Activated T-cell treated with anti-CD3 and anti-CD28 coated beads, Interleukin-2, amount 50 U/mL, for 4 hours (primary cell): ENCODE results near the gene EXOC5. TPM values are rescaled to one million over a fixed set of nuclear protein-coding genes. Genes with fewer than 3 reads are reported as not detected.
A peak's percentile ranks its signal among the peaks of the same experiment; 100 is the strongest.

ENCODE experiments used
- ATAC-seq, 2 donors: fragments of 200-7000 bp; cut with Tn5 transposase; one replicate each; pipeline ENCODE4 v1.10.0; 2021
- DNase-seq: peaks from one replicate; pipeline ENCODE4 v3.0.0-alpha.2; 2020
- H3K27me3 Mint-ChIP-seq: one replicate; pipeline ENCODE4 v1.8.0; 2021; ENCODE audit warnings: low read depth, mixed read lengths
- H3K36me3 Mint-ChIP-seq: one replicate; pipeline ENCODE4 v1.8.0; 2022; ENCODE audit warnings: mixed read lengths; ENCODE audit not compliant: insufficient read depth
- H3K4me1 Mint-ChIP-seq: one replicate; pipeline ENCODE4 v1.8.0; 2021; ENCODE audit warnings: low read depth, mixed read lengths
- H3K4me3 Mint-ChIP-seq: one replicate; pipeline ENCODE4 v1.8.0; 2021; ENCODE audit warnings: mild to moderate bottlenecking, moderate library complexity, mixed read lengths
- H3K9me3 Mint-ChIP-seq: one replicate; pipeline ENCODE4 v1.8.0; 2021; ENCODE audit warnings: mixed read lengths
- total RNA-seq, 3 donors: library from RNA; stranded (reverse); gene quantifications; one replicate each; pipeline ENCODE4 v1.2.1, GENCODE V29; 2021

The EXOC5 gene, protein sequence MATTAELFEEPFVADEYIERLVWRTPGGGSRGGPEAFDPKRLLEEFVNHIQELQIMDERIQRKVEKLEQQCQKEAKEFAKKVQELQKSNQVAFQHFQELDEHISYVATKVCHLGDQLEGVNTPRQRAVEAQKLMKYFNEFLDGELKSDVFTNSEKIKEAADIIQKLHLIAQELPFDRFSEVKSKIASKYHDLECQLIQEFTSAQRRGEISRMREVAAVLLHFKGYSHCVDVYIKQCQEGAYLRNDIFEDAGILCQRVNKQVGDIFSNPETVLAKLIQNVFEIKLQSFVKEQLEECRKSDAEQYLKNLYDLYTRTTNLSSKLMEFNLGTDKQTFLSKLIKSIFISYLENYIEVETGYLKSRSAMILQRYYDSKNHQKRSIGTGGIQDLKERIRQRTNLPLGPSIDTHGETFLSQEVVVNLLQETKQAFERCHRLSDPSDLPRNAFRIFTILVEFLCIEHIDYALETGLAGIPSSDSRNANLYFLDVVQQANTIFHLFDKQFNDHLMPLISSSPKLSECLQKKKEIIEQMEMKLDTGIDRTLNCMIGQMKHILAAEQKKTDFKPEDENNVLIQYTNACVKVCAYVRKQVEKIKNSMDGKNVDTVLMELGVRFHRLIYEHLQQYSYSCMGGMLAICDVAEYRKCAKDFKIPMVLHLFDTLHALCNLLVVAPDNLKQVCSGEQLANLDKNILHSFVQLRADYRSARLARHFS
- 10 to 100 TPM; 69.7 to 77.2 (median 74.7) TPM for total RNA-seq

GRCh38 chr14:57268161-57269069 is at the start of gene EXOC5, which contains the start of gene AP5M1:
Gene EXOC5, minus strand, starts transcription at chr14:57268905. Its CDS starts 257 bp downstream, at chr14:57268648.
Gene AP5M1, plus strand, starts transcription at chr14:57268971. Its CDS starts 344 bp downstream, at chr14:57269315.
- Mint-ChIP-seq H3K27me3 (no peaks in the 10 kb centered on the region), H3K9me3 (no peaks in the 10 kb centered on the region), H3K4me3 (peak within 1 kb of the TSS; percentile 96), H3K4me1 (peaks cover 58% of the 10 kb centered on the region), H3K36me3 (peaks cover 4% of the 10 kb centered on the region)
- peak; percentile 92 for ATAC-seq
- DNase-seq: peak; percentile 83

GRCh38 chr14:57317248-57317833 is 48.6 kb upstream of the EXOC5 start:
- ATAC-seq (peak in 1 of 2 donors; percentile 48), DNase-seq (peak; percentile 69)
- no peak overlapping the region for H3K4me3 Mint-ChIP-seq
- no peaks in the 10 kb centered on the region for H3K36me3 Mint-ChIP-seq
- H3K4me1 Mint-ChIP-seq: peaks cover 4% of the 10 kb centered on the region
- H3K9me3 Mint-ChIP-seq: peaks cover 3% of the 10 kb centered on the region
- H3K27me3 Mint-ChIP-seq: peaks cover 2% of the 10 kb centered on the region

GRCh38 chr14:57314396-57315089 is 45.8 kb upstream of the EXOC5 start:
- no peaks in the 10 kb centered on the region for H3K36me3 Mint-ChIP-seq
- H3K27me3 Mint-ChIP-seq: peaks cover 7% of the 10 kb centered on the region
- H3K9me3 Mint-ChIP-seq: peaks cover 3% of the 10 kb centered on the region
- H3K4me1 Mint-ChIP-seq: peaks cover 4% of the 10 kb centered on the region
- H3K4me3 Mint-ChIP-seq: no peak overlapping the region
- ATAC-seq (peak in 1 of 2 donors; percentile 35), DNase-seq (no peak)

DNA sequence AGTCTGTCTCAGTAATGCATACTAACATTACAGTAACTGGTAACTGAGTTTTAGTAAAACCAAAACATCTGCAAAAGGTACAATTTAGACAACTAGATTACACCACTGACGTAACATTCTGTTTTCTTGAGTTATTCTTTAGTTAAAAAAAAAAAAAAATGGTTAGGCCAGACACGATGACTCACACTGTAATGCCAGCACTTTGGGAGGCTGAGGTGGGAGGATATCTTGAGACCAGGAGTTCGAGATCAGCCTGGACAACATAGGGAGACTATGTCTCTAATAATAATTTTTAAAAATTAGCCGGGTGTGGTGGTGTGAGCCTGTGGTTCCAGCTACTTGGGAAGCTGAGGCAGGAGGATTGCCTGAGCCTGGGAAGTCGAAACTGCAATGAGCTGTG is 34.2 kb upstream of the EXOC5 start:
- no peaks in the 10 kb centered on the region for H3K36me3 Mint-ChIP-seq
- ATAC-seq: no peak
- H3K4me1 Mint-ChIP-seq: no peaks in the 10 kb centered on the region
- H3K27me3 Mint-ChIP-seq: peaks cover 20% of the 10 kb centered on the region
- H3K4me3 Mint-ChIP-seq: no peak overlapping the region
- no peak for DNase-seq
- H3K9me3 Mint-ChIP-seq: no peaks in the 10 kb centered on the region

GRCh38 chr14:57299511-57299910 is 30.8 kb upstream of the EXOC5 start:
- no peak for ATAC-seq
- Mint-ChIP-seq H3K4me3 (no peak overlapping the region), H3K27me3 (peaks cover 4% of the 10 kb centered on the region), H3K36me3 (no peaks in the 10 kb centered on the region), H3K4me1 (no peaks in the 10 kb centered on the region), H3K9me3 (no peaks in the 10 kb centered on the region)
- DNase-seq: no peak

- DNase-seq (no peak), ATAC-seq (no peak)
- H3K27me3 Mint-ChIP-seq: no peaks in the 10 kb centered on the region
- H3K4me1 Mint-ChIP-seq: no peaks in the 10 kb centered on the region
- no peaks in the 10 kb centered on the region for H3K9me3 Mint-ChIP-seq
- H3K4me3 Mint-ChIP-seq: no peak overlapping the region
- no peaks in the 10 kb centered on the region for H3K36me3 Mint-ChIP-seq
Observed at GRCh38 chr14:57297852-57298251, 29.1 kb upstream of the EXOC5 start.

- Mint-ChIP-seq H3K36me3 (peaks cover 8% of the 10 kb centered on the region), H3K4me1 (no peaks in the 10 kb centered on the region), H3K27me3 (no peaks in the 10 kb centered on the region), H3K4me3 (no peak overlapping the region), H3K9me3 (no peaks in the 10 kb centered on the region)
- no peak for DNase-seq
- no peak for ATAC-seq
Observed at GRCh38 chr14:57295239-57295638, 26.5 kb upstream of the EXOC5 start.

DNA sequence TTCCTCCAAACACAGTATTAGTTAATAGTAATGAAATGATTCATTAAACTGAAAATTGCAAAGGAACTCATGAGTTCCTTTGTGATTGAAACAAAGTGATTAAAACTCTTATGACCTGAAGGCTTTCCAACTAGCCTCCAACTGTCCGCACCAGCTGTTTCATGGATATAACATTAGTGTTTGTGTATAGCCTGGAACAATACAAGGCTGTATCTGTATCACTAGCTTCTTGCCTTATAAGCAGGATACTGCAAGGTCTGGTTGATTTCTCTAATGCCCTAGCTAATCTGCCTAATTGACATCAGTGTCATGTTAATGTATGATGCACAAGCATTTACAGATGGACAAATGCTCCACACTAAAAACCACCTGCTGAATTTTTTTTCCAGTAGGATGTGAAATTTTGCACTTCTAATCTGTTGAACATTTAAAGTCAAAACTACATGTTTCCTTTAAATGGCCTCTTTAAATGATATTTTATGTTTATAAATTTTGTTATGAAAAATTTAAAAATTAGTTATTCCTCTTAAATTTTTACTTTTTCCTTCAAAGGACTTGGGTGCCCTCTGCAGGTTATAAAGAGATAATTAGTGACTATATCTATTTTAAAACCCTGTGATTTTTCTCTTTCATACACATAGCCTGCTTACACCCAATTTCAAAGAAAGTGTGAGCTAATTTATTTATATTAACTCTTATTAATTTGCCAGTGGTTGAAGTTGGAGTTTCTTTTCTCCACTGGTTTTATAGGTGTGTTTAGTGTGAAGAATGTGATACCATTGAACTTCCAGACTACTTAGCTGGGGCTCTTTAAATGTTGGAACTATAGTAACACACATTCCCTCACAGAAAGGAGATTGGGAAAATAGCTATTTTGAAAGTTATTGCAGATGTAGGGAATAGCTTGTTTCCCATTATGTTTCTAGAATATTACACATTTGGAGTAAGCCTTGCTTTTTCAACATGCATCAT is 25.4 kb upstream of the EXOC5 start:
- DNase-seq (no peak), ATAC-seq (no peak)
- Mint-ChIP-seq H3K36me3 (peaks cover 9% of the 10 kb centered on the region), H3K9me3 (no peaks in the 10 kb centered on the region), H3K4me3 (no peak overlapping the region), H3K27me3 (no peaks in the 10 kb centered on the region), H3K4me1 (no peaks in the 10 kb centered on the region)

DNA sequence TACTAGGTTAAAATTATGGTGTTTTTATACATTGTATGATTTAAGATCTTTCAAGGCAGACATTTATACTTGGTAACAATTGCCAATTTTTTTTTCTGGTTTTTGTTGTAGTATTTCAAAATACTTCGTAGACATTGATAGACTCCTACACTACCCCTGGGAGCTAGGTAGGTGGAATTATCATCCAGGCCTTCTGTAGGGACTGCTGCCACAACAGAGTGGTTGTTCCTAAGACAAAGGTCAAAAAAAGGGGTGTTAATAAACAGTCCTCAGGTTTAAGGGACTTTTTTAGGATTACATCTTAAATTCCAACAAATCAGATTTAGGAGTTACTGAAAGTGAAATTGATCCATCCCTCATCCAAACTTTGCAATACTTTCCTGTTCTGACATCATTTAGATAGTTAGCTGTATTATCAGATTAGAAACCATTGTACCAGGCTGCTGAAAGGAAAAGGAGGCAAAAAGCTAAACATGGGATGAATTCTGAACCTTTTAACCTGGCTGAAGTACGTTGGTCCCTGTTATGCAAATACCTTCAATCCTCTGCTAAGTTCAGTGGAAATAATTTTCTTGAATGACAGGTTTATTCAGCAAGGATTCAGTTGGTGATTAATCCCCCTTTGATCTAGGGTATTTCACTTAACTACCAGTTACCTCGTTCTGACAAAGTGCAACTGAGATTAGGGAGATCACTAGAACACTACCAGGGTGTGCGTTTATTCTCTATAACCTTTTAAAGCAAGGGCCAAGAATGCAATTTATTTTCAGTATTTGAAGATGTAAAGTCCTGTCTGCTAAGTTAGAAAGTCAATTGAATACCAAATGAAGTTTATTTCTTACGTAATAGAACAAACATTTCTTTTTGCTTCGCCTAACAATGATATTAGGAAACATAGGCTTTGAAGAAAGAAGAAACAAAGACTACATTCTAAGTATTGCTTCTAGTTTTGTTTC is 23.3 kb upstream of the EXOC5 start:
- Mint-ChIP-seq H3K4me3 (no peak overlapping the region), H3K4me1 (no peaks in the 10 kb centered on the region), H3K27me3 (no peaks in the 10 kb centered on the region), H3K9me3 (no peaks in the 10 kb centered on the region), H3K36me3 (peaks cover 14% of the 10 kb centered on the region)
- DNase-seq (no peak), ATAC-seq (no peak)

DNA sequence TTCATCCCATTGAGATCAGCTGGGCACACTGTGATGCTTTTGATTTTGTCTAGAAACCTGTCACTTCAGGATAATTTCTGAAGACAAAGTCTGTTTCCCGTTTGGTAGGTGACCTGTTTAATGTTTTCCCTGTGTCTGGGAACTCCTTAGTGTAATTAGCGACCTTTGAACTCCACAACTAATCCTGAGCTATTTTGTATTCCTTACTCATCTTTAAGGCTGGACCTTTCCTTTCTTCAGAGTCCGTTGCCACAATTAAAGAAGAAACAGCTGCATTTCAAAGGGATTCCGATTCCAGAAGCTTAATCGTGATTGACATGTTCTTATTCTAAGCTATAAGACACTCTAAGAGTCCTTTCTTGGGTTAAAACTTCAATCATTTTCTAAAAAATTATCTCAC is 22.0 kb upstream of the EXOC5 start:
- Mint-ChIP-seq H3K27me3 (no peaks in the 10 kb centered on the region), H3K4me3 (no peak overlapping the region), H3K9me3 (no peaks in the 10 kb centered on the region), H3K36me3 (peaks cover 14% of the 10 kb centered on the region), H3K4me1 (no peaks in the 10 kb centered on the region)
- ATAC-seq (no peak), DNase-seq (no peak)

DNA sequence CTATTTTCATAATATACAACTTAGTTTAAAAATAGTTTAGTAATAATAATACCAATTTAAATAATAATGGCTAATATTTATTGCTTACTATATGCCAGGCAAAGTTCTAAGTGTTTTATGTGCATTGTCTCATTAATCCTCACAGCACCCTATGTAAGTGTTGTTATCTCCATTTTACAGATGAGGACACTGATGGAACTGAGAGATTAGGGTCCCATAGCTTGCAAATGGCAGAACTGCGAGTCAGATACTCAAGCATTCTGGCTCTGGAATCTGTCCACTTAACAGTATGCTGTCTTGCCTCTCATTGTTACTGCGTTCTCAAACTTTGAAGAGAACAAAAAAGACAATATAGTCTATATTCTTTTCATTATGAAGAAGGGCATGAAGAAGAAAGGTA is 19.0 kb upstream of the EXOC5 start:
- H3K9me3 Mint-ChIP-seq: no peaks in the 10 kb centered on the region
- no peaks in the 10 kb centered on the region for H3K4me1 Mint-ChIP-seq
- peaks cover 23% of the 10 kb centered on the region for H3K36me3 Mint-ChIP-seq
- H3K4me3 Mint-ChIP-seq: no peak overlapping the region
- H3K27me3 Mint-ChIP-seq: no peaks in the 10 kb centered on the region
- no peak for DNase-seq
- no peak for ATAC-seq

DNA sequence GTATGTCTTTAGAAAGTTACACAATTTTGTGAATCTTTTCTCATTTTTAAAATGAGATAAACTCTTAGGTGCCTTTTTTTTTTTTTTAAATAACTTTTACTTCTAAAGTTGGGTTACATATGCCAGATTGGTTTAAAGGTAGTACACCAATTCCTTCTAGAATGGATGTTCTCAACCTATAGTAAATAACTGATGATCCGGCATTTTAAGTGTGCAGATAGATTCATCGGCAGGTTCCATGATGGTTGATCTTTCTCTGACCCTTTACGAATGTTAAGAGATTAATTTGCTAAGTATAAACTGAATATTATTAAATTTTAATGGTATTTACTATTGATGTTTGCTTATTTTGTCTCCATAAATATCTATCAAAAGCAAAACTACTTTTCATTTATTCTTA is 8.4 kb upstream of the EXOC5 start:
- Mint-ChIP-seq H3K27me3 (no peaks in the 10 kb centered on the region), H3K36me3 (peaks cover 26% of the 10 kb centered on the region), H3K4me3 (no peak overlapping the region), H3K4me1 (peaks cover 21% of the 10 kb centered on the region), H3K9me3 (no peaks in the 10 kb centered on the region)
- DNase-seq (no peak), ATAC-seq (no peak)
